Epithelial cell of esophagus (primary cell): ENCODE data around the gene CCT4.
"Not testable (repeated sequence)": the region's sequence is repeated elsewhere in the genome, so short reads cannot be mapped to it uniquely, and the experiment has no call there.

Experiments used
- DNase-seq: peaks from one replicate; pipeline ENCODE4 v3.0.0; 2010; ENCODE audit warnings: low read depth
- H3K4me3 ChIP-seq: 2 replicates; pipeline ENCODE4 v1.5.1; 2011; ENCODE audit warnings: mild to moderate bottlenecking, low read length, control low read depth
- CTCF ChIP-seq: IDR thresholded peaks from 2 replicates; pipeline ENCODE4 v1.5.1; 2011; ENCODE audit warnings: low read depth, mild to moderate bottlenecking, low read length, control low read depth, inconsistent platforms; ENCODE audit not compliant: insufficient read depth; ENCODE audit errors: missing control alignments

Gene CCT4

GRCh38 chr2:61854564-61855317, 33.7 kb downstream of the CCT4 start:
- TF ChIP-seq CTCF: no peak
- peak; percentile 98 for DNase-seq
- H3K4me3 ChIP-seq: peak overlapping the region; percentile 82

GRCh38 chr2:61853847-61854563, 34.5 kb downstream of the CCT4 start, which contains the start of gene FAM161A:
Gene FAM161A, minus strand, starts transcription at chr2:61854060. Its CDS starts 19 bp downstream, at chr2:61854041.
- DNase-seq: peak; percentile 81
- TF ChIP-seq CTCF: no peak

GRCh38 chr2:61853086-61853846, 35.2 kb downstream of the CCT4 start:
- no peak for TF ChIP-seq CTCF
- DNase-seq: peak; percentile 10
- peak overlapping the region; percentile 82 for H3K4me3 ChIP-seq

More at GRCh38 chr2:61853847-61854563, 34.5 kb downstream of the CCT4 start, which contains the start of gene FAM161A:
- H3K4me3 ChIP-seq: peak within 1 kb of the TSS; percentile 82

- not testable (repeated sequence) for DNase-seq, H3K4me3 ChIP-seq
These were observed 37.2 kb downstream of the CCT4 start for GRCh38 chr2:61851270-61851669.

GRCh38 chr2:61845320-61845719, 43.1 kb downstream of the CCT4 start:
- no peak for DNase-seq
- H3K4me3 ChIP-seq: no peak overlapping the region
- no peak for TF ChIP-seq CTCF

GRCh38 chr2:61841286-61841685, 47.2 kb downstream of the CCT4 start:
- no peak for TF ChIP-seq CTCF
- H3K4me3 ChIP-seq: no peak overlapping the region
- no peak for DNase-seq

- TF ChIP-seq CTCF: no peak
- no peak overlapping the region for H3K4me3 ChIP-seq
- DNase-seq: peak; percentile 80
These were observed 53.6 kb downstream of the CCT4 start for GRCh38 chr2:61834893-61835292.
